ENCODE data around the gene SH2D3A. TPM values are rescaled to one million over a fixed set of nuclear protein-coding genes. Genes with fewer than 3 reads are reported as not detected.

SH2D3A gene
- total and polyA plus RNA-seq, 2 of the 8 experiments (the other 6 are each of a cell fraction or from before 2014, with no cell fraction given), result 14.5 to 22.1 TPM

GRCh38 chr19:6731822-6732221 is 35.4 kb downstream of the SH2D3A start:
- Histone ChIP-seq H2BK12ac (ENCODE audit: low read depth, low read length) (no peak overlapping the region), H3K79me2 (ENCODE audit: control insufficient read depth in 1 of 2, insufficient read depth in 2 of 2, low read length in 2 of 2) (no peaks in the 10 kb centered on the region), H3K79me1 (ENCODE audit: low read depth, low read length) (no peaks in the 10 kb centered on the region; the same call in 1 of the 2 replicates), H4K8ac (ENCODE audit: extremely low read depth, insufficient read depth, low read length) (no peak overlapping the region), H3K23me2 (ENCODE audit: low read depth, low read length) (peaks cover 3% of the 10 kb centered on the region; the same call in 1 of the 2 replicates), H3K4ac (replicated peaks; ENCODE audit: insufficient read length, low read depth, low read length) (no peak overlapping the region), H3K4me1 (replicated peaks in 1 of 4; ENCODE audit: control insufficient read depth in 3 of 4, insufficient read depth in 4 of 4, low read length in 3 of 4) (peaks cover 0 to 20% (median 9%) of the 10 kb centered on the region in 4 experiments; a peak in 6 of 7 replicates), H2BK5ac (ENCODE audit: low read depth, low read length) (no peak overlapping the region), H3K27ac (ENCODE audit: low read depth, low read length) (no peak overlapping the region; the same call in 1 of the 2 replicates), H3K18ac (ENCODE audit: extremely low read depth, low read length) (no peak overlapping the region), H2AFZ (ENCODE audit: low read length) (no peak overlapping the region), H4K20me1 (replicated peaks in 1 of 2; ENCODE audit: control insufficient read depth in 1 of 2, insufficient read depth in 2 of 2, low read length in 2 of 2) (peaks cover 0 to 8% of the 10 kb centered on the region in 2 experiments), H3K23ac (ENCODE audit: insufficient read length) (no peak overlapping the region), H4K5ac (ENCODE audit: insufficient read length, low read depth, low read length) (no peak overlapping the region), H4K91ac (replicated peaks; ENCODE audit: insufficient read length, low read length) (no peak overlapping the region), H3K9me3 (ENCODE audit: insufficient read depth in 2 of 2, low read depth in 1 of 2, low read length in 1 of 2) (no peaks in the 10 kb centered on the region), H3K4me3 (ENCODE audit: extremely low read depth in 1 of 4, insufficient read depth in 2 of 4, low read depth in 3 of 4, low read length in 4 of 4) (no peak overlapping the region), H3K36me3 (ENCODE audit: control insufficient read depth in 2 of 4, insufficient read depth in 4 of 4, low read length in 3 of 4) (peaks cover 0 to 5% (median 0%) of the 10 kb centered on the region in 4 experiments; a peak in 1 of 8 replicates), H2BK15ac (ENCODE audit: low read length) (no peak overlapping the region), H3K56ac (replicated peaks; ENCODE audit: insufficient read length, low read depth, low read length) (no peak overlapping the region), H3K27me3 (replicated peaks in 1 of 4; ENCODE audit: control insufficient read depth in 3 of 4, extremely low read depth in 1 of 4, insufficient read depth in 3 of 4, low read length in 3 of 4) (no peaks in the 10 kb centered on the region), H3K4me2 (ENCODE audit: insufficient read depth in 1 of 2, low read depth in 2 of 2, low read length in 2 of 2) (no peak overlapping the region), H3K14ac (ENCODE audit: insufficient read length) (no peak overlapping the region), H2BK120ac (replicated peaks; ENCODE audit: low read depth, low read length) (no peak overlapping the region), H2AK5ac (ENCODE audit: low read depth, low read length) (no peak overlapping the region), H3K9ac (replicated peaks in 1 of 4; ENCODE audit: extremely low read depth in 1 of 4, low read depth in 3 of 4, low read length in 3 of 4) (no peak overlapping the region), H2BK20ac (ENCODE audit: low read length) (no peak overlapping the region)
- WGBS, 2 experiments (ENCODE audit: extremely low coverage in 1 of 2, insufficient coverage in 1 of 2, insufficient read length in 1 of 2, insufficient replicate concordance in 2 of 2, low coverage in 1 of 2, low lambda C conversion rate in 2 of 2, missing lambda C conversion rate in 1 of 2), result 91% methylated on average over 19 of the region's 22 CpGs; no CpG with 5 or more reads in 1 of the 2 experiments
- POLR2A ChIA-PET (ENCODE audit: partially characterized antibody), result interaction anchor here (3.2 kb wide), 1 partner anchor 21 kb away, joined by 14 read pairs; no protein-coding TSS in a partner anchor
- CTCF ChIA-PET (ENCODE audit: partially characterized antibody), result interaction anchor here (1.6 kb wide), 1 partner anchor 54 kb away, joined by 3 read pairs; no protein-coding TSS in a partner anchor
- DNase-seq (ENCODE audit: low read depth in 1 of 2, low spot score in 2 of 2), result no peak
- no peak for FAIRE-seq
- no peak for TF ChIP-seq SRF (IDR thresholded peaks at IDR 0.05; ENCODE audit: low read depth, low read length)
- TF ChIP-seq SIN3A (conservative IDR thresholded peaks at IDR 0.05 in 1 of 2, IDR thresholded peaks at IDR 0.05 in 1 of 2; ENCODE audit: low read depth in 1 of 2, low read length in 2 of 2), result no peak
- TF ChIP-seq, protein P1, sequence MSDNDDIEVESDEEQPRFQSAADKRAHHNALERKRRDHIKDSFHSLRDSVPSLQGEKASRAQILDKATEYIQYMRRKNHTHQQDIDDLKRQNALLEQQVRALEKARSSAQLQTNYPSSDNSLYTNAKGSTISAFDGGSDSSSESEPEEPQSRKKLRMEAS (IDR thresholded peaks at IDR 0.05), result no peak
- no peak for TF ChIP-seq RFX5 (IDR thresholded peaks at IDR 0.05; ENCODE audit: borderline replicate concordance, low read depth, low read length)
- TF ChIP-seq PHF8 (conservative IDR thresholded peaks at IDR 0.05; ENCODE audit: low read depth, low read length), result no peak
- no peak for TF ChIP-seq ASH2L (IDR thresholded peaks at IDR 0.05; ENCODE audit: low read length)
- no peak for TF ChIP-seq POLR2A (IDR thresholded peaks at IDR 0.05; ENCODE audit: control extremely low read depth in 1 of 2, low read depth in 2 of 2, low read length in 2 of 2)
- no peak for TF ChIP-seq CBX5 (IDR thresholded peaks at IDR 0.05; ENCODE audit: low read depth, low read length)
- no peak for TF ChIP-seq BRCA1 (IDR thresholded peaks at IDR 0.05; ENCODE audit: low read depth, low read length)
- TF ChIP-seq HDAC6 (IDR thresholded peaks at IDR 0.05; ENCODE audit: low read depth, low read length), result no peak
- no peak for TF ChIP-seq MAFK (IDR thresholded peaks at IDR 0.05; ENCODE audit: low read depth, low read length)
- no peak for TF ChIP-seq SIRT6 (IDR thresholded peaks at IDR 0.05; ENCODE audit: low read length)
- no peak for TF ChIP-seq RNF2 (IDR thresholded peaks at IDR 0.05; ENCODE audit: borderline replicate concordance, low read depth, low read length, missing control alignments, poor library complexity, severe bottlenecking)
- no peak for TF ChIP-seq SP1 (IDR thresholded peaks at IDR 0.05; ENCODE audit: low read depth, low read length)

Data from H1 (cell line).